WI38 (cell line): ENCODE measurements around the gene ELOVL1.
A peak's percentile ranks its signal among the peaks of the same experiment; 100 is the strongest.
"Not testable (repeated sequence)": the region's sequence is repeated elsewhere in the genome, so short reads cannot be mapped to it uniquely, and the experiment has no call there.

Experiments
- H3K4me3 ChIP-seq: 2 replicates; pipeline ENCODE4 v1.5.1; 2011; ENCODE audit warnings: low read depth, mild to moderate bottlenecking, control low read depth, low read length
- CTCF ChIP-seq: IDR thresholded peaks from 2 replicates; pipeline ENCODE4 v1.5.1; 2012; ENCODE audit warnings: low read depth, mild to moderate bottlenecking, control low read depth, low read length

The ELOVL1 gene

GRCh38 chr1:43367904-43368645 is at the start of gene ELOVL1:
ELOVL1 (minus strand) TSS chr1:43368011; CDS start chr1:43365609, 2,402 bp downstream.
- TF ChIP-seq CTCF, result no peak
- peak within 1 kb of the TSS; percentile 88 for H3K4me3 ChIP-seq

- H3K4me3 ChIP-seq, result no peak overlapping the region
- TF ChIP-seq CTCF, result no peak
Measured at GRCh38 chr1:43415901-43416300, 48.1 kb upstream of the ELOVL1 start.

GRCh38 chr1:43414634-43415223 is 46.9 kb upstream of the ELOVL1 start:
- no peak overlapping the region for H3K4me3 ChIP-seq
- TF ChIP-seq CTCF, result peak; percentile 55; the same call in 1 of the 2 replicates

- H3K4me3 ChIP-seq, result not testable (repeated sequence)
Measured at GRCh38 chr1:43413426-43413825, 45.6 kb upstream of the ELOVL1 start.

- no peak for TF ChIP-seq CTCF
- no peak overlapping the region for H3K4me3 ChIP-seq
Measured at GRCh38 chr1:43410571-43410970, 42.8 kb upstream of the ELOVL1 start.

GRCh38 chr1:43405876-43406234 is 38.0 kb upstream of the ELOVL1 start:
- TF ChIP-seq CTCF, result no peak
- no peak overlapping the region for H3K4me3 ChIP-seq

GRCh38 chr1:43405219-43405875 is 37.5 kb upstream of the ELOVL1 start:
- H3K4me3 ChIP-seq, result no peak overlapping the region
- no peak for TF ChIP-seq CTCF
